Urinary bladder (tissue), 4 donors: ENCODE measurements around the gene DGAT2. TPM values are rescaled to one million over a fixed set of nuclear protein-coding genes. Genes with fewer than 3 reads are reported as not detected.

Source experiments
- DNase-seq: peaks from one replicate; pipeline ENCODE4 v3.0.0-alpha.2; 2015; ENCODE audit errors: extremely low spot score
- H3K27ac ChIP-seq: one replicate; pipeline ENCODE4 v1.5.1; 2013; ENCODE audit warnings: low read depth, mild to moderate bottlenecking, moderate library complexity
- H3K36me3 ChIP-seq: one replicate; pipeline ENCODE4 v1.6.1; 2013; ENCODE audit warnings: mild to moderate bottlenecking, moderate library complexity; ENCODE audit not compliant: insufficient read depth
- H3K4me1 ChIP-seq: one replicate; pipeline ENCODE4 v1.6.1; 2013; ENCODE audit warnings: mild to moderate bottlenecking, moderate library complexity; ENCODE audit not compliant: insufficient read depth
- H3K4me3 ChIP-seq: one replicate; pipeline ENCODE4 v1.5.1; 2013; ENCODE audit warnings: low read depth, low read length
- WGBS: extraction: QIAGEN DNeasy Blood & Tissue Kit; methylation state at CpG from one replicate; pipeline ENCODE4 v1.1.7; 2013; 5-methylcytosine and 5-hydroxymethylcytosine counted together
- polyA plus RNA-seq: library from polyadenylated mRNA; stranded (reverse); fragments of 200-250 nt; gene quantifications from one replicate; pipeline ENCODE4 v1.2.3, GENCODE V29; 2013
- total RNA-seq: library from RNA; depleted of rRNA; stranded (reverse); fragments of >200 nt; gene quantifications from one replicate; pipeline ENCODE4 v1.2.3, GENCODE V29; 2014
- donor health status: healthy with polysubstance abuse.
- donor health status: healthy.

The DGAT2 gene, protein sequence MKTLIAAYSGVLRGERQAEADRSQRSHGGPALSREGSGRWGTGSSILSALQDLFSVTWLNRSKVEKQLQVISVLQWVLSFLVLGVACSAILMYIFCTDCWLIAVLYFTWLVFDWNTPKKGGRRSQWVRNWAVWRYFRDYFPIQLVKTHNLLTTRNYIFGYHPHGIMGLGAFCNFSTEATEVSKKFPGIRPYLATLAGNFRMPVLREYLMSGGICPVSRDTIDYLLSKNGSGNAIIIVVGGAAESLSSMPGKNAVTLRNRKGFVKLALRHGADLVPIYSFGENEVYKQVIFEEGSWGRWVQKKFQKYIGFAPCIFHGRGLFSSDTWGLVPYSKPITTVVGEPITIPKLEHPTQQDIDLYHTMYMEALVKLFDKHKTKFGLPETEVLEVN
- total RNA-seq (9.5 TPM), polyA plus RNA-seq (19.4 TPM)

DNA sequence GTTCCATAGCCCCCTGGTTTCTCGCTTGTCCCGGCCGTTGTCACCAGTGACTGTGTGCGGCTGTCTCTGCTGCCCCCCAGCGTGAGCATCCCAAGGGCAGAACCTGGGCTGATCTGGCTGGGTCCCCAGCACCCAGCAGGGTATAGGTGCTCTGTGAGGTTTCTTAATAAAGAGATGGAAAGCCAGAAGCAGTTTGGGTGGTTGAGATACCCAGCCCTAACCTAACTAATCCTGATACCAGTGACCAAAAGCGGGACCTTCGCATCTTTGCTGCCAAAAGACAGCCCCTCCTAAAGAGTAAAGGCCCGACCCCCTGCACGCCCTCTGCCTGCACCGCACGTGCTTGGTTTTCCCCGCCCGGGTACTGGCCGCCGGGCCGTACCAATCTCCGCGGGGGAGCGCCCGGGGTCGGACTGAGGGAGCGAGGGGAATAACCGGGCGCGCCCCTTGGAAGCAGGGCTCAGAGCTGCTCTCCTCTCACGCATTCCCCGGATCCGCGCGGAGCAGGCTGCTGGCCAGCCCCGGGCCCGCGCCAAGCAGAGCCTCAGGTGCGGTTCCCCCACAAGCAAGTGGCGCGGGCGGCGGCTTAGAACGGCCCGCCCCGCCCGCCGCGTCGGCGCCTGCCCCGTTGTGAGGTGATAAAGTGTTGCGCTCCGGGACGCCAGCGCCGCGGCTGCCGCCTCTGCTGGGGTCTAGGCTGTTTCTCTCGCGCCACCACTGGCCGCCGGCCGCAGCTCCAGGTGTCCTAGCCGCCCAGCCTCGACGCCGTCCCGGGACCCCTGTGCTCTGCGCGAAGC is at the start of gene DGAT2:
TSS of gene DGAT2 (plus strand) at position 667 of the 797 bp plus-strand sequence. CDS start 214 bp downstream, outside the sequence.
- Histone ChIP-seq H3K36me3 (no peaks in the 10 kb centered on the region), H3K4me1 (no peaks in the 10 kb centered on the region), H3K4me3 (peak within 1 kb of the TSS; percentile 43), H3K27ac (no peak within 1 kb of the TSS)
- no peak for DNase-seq
- 3% methylated on average over 66 of the region's 66 CpGs for WGBS

DNA sequence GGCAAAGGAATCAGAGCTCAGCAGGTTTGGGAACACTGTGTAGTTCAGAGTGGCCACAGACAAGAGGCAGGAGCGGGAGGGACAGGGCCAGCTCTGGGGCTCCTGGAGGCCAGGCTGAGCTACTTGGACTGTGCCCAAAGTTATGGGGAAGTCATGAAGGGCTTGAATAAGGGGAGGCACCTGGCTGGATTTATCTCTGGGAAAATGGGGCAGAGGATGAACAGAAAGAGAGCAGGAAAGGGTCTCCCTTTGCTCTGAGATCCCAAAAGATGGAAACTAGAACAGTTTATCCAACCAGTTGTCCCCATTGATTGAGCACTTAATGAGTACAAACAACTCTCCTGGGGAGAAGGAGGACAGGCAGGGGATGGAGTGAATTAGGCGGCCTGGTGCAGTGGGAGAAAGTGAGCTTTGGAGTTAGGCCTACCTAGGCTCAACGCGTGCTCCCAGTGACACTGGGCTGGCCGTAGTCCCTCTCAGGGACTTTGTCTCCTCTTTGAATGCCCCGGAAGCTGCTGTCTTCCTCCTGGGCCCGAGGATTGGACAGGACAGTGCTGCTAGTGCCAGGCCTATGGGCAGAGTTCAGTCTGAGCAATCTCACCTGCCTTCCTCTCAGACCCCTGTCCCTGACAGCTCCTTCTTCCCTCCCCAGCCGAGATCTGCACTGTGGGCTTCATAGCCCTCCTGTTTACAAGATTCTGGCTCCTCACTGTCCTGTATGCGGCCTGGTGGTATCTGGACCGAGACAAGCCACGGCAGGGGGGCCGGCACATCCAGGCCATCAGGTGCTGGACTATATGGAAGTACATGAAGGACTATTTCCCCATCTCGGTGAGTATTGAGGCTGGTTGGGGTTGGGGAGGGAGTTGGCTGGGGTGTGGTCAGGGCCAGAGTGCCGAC is 49.0 kb upstream of the DGAT2 start:
- DNase-seq, result no peak
- Histone ChIP-seq H3K4me1 (no peaks in the 10 kb centered on the region), H3K4me3 (no peak overlapping the region), H3K27ac (no peak overlapping the region), H3K36me3 (no peaks in the 10 kb centered on the region)
- WGBS, result 94% methylated on average over 14 of the region's 14 CpGs

DNA sequence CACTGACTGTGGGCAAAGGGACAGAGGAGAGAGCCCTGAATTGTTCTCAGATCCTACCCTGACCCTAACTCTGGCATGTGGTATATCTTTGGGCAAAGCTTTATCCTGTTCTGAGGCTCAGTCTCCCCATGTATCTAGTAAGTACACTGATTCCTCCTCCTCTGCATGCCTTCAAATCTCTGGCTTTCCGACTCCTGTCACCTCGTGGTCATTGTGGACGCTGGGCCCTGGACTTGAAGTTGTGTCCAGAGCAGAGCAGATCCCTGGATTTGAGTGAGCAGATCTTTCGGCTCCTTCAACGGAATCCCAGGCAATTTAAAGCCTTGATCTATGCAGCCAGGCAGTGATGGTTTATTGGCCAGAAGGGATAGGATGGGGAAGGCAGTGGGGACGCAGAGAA is 47.9 kb upstream of the DGAT2 start:
- WGBS, result 89% methylated on average over 6 of the region's 6 CpGs
- H3K36me3 ChIP-seq, result no peaks in the 10 kb centered on the region
- H3K27ac ChIP-seq, result no peak overlapping the region
- no peaks in the 10 kb centered on the region for H3K4me1 ChIP-seq
- DNase-seq, result no peak
- no peak overlapping the region for H3K4me3 ChIP-seq

DNA sequence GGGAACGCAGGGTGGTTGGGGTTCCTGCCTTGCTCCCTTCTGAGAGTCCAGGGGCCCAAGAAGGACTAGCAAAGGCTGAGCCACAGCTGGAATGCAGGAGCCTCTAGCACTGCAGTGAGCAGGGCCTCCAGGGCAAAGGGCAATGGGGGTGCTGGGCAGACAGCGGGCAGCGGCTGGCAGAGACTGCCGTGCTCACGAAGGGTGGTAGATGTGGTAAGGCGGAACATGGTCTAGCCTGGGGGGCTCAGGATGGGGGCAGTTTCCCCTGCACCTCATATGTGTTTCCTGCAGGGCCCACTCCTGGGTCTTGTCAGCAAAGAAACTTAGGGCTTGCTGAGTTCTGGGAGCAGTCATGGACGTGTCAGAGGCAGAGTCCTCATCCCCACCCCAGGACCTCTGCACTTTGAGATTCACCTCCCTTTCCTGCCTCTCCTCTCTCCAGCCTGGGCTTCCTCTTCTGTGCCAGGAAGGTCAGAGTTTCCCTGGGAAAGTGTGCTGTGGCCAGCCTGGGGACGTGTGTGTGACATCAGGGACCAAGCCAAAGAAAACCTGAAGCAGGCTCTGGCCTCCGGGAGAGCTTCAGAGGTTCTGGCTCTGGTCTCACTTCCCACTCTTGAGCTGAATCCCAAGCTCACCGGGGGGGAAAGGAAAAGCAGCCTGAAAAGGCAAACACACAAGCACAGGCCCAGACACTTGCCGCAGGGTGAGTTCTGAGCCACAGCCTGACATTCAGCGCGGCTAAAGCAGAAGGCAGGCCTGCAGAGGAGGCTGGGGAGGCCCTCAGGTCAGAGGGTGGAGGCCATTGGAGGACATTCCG is 46.5 kb upstream of the DGAT2 start:
- Histone ChIP-seq H3K4me1 (no peaks in the 10 kb centered on the region), H3K4me3 (no peak overlapping the region), H3K36me3 (no peaks in the 10 kb centered on the region), H3K27ac (no peak overlapping the region)
- DNase-seq, result no peak
- WGBS, result 80% methylated on average over 14 of the region's 14 CpGs

DNA sequence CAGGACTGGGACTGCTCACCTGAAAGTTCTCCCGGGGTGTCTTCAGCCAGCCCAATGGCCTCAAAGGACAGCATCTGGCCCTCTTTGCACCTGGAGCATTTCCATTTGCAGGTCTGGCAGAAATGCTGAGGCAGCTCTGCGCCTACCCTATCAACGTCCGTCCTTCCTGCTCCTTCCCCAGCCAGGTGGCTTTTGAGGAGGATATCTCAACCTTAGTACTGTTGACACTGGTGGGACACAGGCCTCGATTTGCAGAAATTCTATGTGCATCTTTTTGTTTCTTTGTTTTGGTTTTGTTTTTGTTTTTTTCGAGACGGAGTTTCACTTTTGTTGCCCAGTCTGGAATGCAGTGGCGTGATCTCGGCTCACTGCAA is 45.9 kb upstream of the DGAT2 start:
- Histone ChIP-seq H3K4me1 (no peaks in the 10 kb centered on the region), H3K4me3 (no peak overlapping the region), H3K27ac (no peak overlapping the region), H3K36me3 (no peaks in the 10 kb centered on the region)
- WGBS, result 92% methylated on average over 9 of the region's 9 CpGs
- DNase-seq, result no peak

DNA sequence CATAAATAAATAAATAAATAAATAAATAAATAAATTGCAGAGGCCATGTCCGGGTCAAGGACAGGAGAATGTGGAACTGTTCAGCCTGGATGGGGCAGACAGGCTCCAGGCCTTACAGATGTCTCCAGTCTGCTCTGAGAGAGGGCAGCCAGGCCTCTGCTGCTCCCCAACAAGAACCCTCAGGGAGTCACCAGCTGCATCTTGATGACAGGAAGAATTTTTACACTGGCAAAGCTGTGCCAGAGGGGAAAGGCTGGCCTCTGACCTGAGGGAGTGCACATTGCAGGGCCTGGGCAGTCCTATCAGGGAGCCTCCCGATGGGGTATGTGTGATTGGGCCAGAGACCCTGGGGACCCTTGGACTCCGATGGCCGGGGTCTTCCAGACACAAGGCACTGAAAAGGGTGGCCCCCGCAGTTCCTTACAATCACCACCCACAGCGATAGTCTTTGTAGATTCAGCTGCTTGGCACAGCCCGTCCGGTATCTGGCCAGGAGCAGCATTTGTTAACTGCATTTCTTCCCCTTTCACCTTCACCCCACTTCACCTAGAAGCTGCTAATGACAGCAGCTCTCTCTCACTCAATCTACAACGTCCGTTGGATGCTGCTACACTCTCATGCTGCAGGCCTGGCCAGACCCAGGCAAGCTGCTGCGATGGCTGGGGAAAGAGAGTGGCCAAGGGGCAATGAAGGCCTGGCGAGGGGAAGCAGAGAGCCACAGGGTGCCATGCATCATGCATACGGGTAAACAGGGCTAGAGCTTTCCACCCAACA is 42.8 kb upstream of the DGAT2 start:
- WGBS, result 87% methylated on average over 13 of the region's 13 CpGs
- H3K36me3 ChIP-seq, result no peaks in the 10 kb centered on the region
- DNase-seq, result no peak
- no peak overlapping the region for H3K27ac ChIP-seq
- H3K4me1 ChIP-seq, result no peaks in the 10 kb centered on the region
- H3K4me3 ChIP-seq, result no peak overlapping the region

DNA sequence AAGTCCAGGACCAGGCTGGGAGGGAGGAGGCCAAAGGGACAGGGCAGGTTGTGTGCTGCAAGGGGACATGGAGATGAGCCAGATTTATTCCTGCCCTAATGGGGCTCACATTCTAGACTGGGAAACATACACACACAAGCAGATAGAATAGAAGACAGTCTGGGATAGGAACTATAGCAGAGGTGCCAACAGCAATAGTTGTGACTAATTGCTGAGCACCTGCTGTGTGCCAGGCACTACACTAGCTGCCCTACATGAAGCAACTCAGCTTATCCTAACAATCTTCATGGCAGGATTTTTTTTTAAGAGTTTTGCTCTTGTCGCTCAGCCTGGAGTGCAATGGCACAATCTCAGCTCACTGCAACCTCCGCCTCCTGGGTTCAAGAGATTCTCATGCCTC is 39.6 kb upstream of the DGAT2 start:
- 92% methylated on average over 2 of the region's 2 CpGs for WGBS
- no peaks in the 10 kb centered on the region for H3K36me3 ChIP-seq
- DNase-seq, result no peak
- H3K27ac ChIP-seq, result no peak overlapping the region
- H3K4me3 ChIP-seq, result no peak overlapping the region
- H3K4me1 ChIP-seq, result no peaks in the 10 kb centered on the region

DNA sequence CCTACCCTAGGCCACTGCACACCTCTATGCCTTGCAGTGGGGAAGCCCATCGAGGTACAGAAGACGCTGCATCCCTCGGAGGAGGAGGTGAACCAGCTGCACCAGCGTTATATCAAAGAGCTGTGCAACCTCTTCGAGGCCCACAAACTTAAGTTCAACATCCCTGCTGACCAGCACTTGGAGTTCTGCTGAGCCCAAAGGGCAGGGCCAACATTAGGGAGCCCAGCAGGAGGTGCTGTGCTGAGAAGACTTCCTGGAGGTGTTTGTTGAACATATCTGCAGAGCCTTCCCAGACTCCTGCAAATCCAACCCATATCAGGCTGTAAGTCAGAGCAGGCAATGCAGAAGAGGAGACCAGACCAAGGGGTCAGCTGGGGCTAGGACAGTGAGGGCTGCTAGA is 37.5 kb upstream of the DGAT2 start:
- DNase-seq, result no peak
- Histone ChIP-seq H3K4me1 (no peaks in the 10 kb centered on the region), H3K4me3 (no peak overlapping the region), H3K36me3 (no peaks in the 10 kb centered on the region), H3K27ac (no peak overlapping the region)
- 93% methylated on average over 5 of the region's 5 CpGs for WGBS

DNA sequence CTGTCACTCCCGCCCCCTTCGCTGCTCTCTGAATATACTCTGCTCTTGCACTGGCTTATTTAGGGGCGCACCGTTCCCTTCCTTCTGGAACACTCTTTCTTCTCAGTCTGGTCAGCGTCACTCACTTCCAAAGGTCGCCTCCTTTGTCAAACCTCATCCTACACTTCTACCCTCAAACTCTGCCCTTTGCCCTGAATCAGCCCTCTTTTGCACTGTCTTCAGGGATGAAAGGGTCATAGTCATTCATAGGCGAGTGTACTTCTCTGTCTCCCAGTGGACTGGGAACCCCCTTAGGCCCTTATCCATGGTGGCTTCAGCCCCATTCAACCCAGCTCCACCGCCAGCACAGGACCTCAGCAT is 35.5 kb upstream of the DGAT2 start:
- 96% methylated on average over 8 of the region's 8 CpGs for WGBS
- H3K4me3 ChIP-seq, result no peak overlapping the region
- no peak overlapping the region for H3K27ac ChIP-seq

DNA sequence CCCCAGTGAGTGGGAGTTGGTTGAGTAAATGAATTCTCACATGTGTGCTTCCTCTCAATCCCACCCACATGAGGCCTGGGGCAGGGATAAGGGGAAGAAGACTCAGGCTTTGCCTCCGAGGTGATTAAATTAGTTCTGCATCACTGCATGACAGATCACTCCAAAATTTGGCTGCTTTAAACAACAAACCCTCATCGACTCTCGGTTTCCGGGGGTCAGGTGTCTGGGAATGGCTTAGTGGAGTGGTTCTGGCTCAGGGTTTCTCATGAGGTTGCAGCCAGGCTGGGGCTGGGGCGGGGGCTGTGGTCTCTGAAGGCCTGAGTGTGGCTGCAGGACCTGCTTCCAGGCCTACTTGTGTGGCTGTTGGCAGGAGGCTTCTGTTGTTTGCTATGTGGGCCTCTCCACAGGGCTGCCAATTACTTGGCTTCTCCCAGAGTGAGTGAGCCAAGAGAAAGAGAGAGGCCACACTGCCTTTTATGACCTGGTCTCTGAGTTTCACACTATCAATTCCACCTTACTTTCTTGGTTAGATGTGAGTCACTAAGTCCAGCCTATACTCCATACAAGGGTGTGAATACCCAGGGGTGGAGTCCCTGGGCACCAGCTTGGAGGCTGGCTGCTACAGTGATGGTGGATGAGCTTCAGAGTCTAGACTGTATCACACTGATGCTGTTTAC is 35.0 kb upstream of the DGAT2 start:
- Histone ChIP-seq H3K27ac (no peak overlapping the region), H3K36me3 (no peaks in the 10 kb centered on the region), H3K4me3 (no peak overlapping the region), H3K4me1 (no peaks in the 10 kb centered on the region)
- 81% methylated on average over 5 of the region's 5 CpGs for WGBS
- no peak for DNase-seq

More for the DNA sequence above, 35.5 kb upstream of the DGAT2 start:
- Histone ChIP-seq H3K36me3 (no peaks in the 10 kb centered on the region), H3K4me1 (no peaks in the 10 kb centered on the region)
- no peak for DNase-seq

DNA sequence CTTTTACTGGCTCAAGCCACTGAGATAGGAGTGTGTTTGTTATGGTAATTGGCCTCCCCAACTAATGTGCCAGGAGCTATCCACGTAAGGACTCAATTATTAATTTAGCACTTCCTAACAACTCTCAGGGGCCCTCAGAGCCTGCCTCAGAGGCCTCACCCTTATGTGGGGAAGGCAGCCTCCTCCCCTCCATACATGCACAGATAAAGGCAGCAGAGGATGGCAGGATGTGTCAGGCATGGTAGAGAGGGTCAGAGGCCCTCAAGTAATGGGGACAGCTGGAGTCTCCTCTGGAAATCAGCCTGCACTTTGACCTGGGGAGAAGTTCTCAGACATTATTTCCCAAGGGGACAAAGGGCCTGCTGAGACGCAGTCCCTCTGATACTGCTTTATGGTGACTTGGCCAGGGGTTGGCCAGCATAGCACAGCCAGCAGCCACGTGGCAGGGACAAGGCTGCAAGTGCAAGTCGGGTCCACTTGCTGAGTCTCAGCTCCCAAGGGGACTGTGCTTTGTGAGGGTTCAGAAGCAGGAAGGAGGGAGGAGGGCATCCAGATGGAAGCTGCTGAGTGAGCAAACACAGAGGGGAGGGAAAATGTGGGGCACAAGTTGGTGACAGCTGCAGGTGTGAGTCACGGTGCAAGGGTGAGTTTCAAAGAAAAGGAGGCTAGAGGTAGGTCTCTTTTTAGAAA is 33.9 kb upstream of the DGAT2 start:
- Histone ChIP-seq H3K27ac (no peak overlapping the region), H3K4me1 (no peaks in the 10 kb centered on the region), H3K36me3 (no peaks in the 10 kb centered on the region), H3K4me3 (no peak overlapping the region)
- 73% methylated on average over 5 of the region's 5 CpGs for WGBS
- DNase-seq, result no peak
